D341Med (cell line): Measurements from ENCODE around the gene USP7.
A peak's percentile ranks its signal among the peaks of the same experiment; 100 is the strongest.

Experiments
- DNase-seq: peaks from one replicate; pipeline ENCODE4 v3.0.0; 2012; ENCODE audit warnings: low spot score

USP7 gene

GRCh38 chr16:8861563-8862308 is 102.0 kb downstream of the USP7 start:
- no peak for DNase-seq

- no peak for DNase-seq
Measured at GRCh38 chr16:8859913-8860881, 103.5 kb downstream of the USP7 start.

- DNase-seq, result no peak
Measured at GRCh38 chr16:8858994-8859912, 104.5 kb downstream of the USP7 start.

GRCh38 chr16:8855972-8856371 is 107.7 kb downstream of the USP7 start:
- no peak for DNase-seq

- DNase-seq, result no peak
Measured at GRCh38 chr16:8855051-8855786, 108.5 kb downstream of the USP7 start.

GRCh38 chr16:8854298-8854948 is 109.3 kb downstream of the USP7 start:
- no peak for DNase-seq

GRCh38 chr16:8853611-8854010 is 110.1 kb downstream of the USP7 start:
- no peak for DNase-seq

- DNase-seq, result no peak
Measured at GRCh38 chr16:8853150-8853549, 110.6 kb downstream of the USP7 start.

GRCh38 chr16:8852534-8852933 is 111.2 kb downstream of the USP7 start:
- DNase-seq, result no peak

- DNase-seq, result no peak
Measured at GRCh38 chr16:8851761-8852403, 111.8 kb downstream of the USP7 start.

GRCh38 chr16:8850279-8850885 is 113.3 kb downstream of the USP7 start:
- DNase-seq, result peak; percentile 19

GRCh38 chr16:8849411-8850011 is 114.2 kb downstream of the USP7 start:
- no peak for DNase-seq

GRCh38 chr16:8848939-8849391 is 114.7 kb downstream of the USP7 start:
- DNase-seq, result no peak

- DNase-seq, result peak; percentile 15
Measured at GRCh38 chr16:8848231-8848938, 115.3 kb downstream of the USP7 start.

- DNase-seq, result peak; percentile 27
Measured at GRCh38 chr16:8847623-8848022, 116.1 kb downstream of the USP7 start.

- peak; percentile 24 for DNase-seq
Measured at GRCh38 chr16:8847145-8847544, 116.6 kb downstream of the USP7 start.

- peak; percentile 12 for DNase-seq
Measured at GRCh38 chr16:8846401-8846932, 117.2 kb downstream of the USP7 start.

GRCh38 chr16:8845699-8846298 is 117.9 kb downstream of the USP7 start:
- DNase-seq, result peak; percentile 12
